Measurements from ENCODE around the gene KLK3. TPM values are rescaled to one million over a fixed set of nuclear protein-coding genes. Genes with fewer than 3 reads are reported as not detected.

Gene KLK3
- total and polyA plus RNA-seq, 2 donors (not counting 1 experiment from before 2014, with no cell fraction given): not detected

DNA sequence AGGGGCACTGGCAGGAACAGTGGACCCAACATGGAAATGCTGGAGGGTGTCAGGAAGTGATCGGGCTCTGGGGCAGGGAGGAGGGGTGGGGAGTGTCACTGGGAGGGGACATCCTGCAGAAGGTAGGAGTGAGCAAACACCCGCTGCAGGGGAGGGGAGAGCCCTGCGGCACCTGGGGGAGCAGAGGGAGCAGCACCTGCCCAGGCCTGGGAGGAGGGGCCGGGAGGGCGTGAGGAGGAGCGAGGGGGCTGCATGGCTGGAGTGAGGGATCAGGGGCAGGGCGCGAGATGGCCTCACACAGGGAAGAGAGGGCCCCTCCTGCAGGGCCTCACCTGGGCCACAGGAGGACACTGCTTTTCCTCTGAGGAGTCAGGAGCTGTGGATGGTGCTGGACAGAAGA, 22.6 kb downstream of the KLK3 start:
- Histone ChIP-seq H4K20me1 (ENCODE audit: control insufficient read depth, insufficient read depth, low read length, poor library complexity, severe bottlenecking) (no peaks in the 10 kb centered on the region), H3K27me3 (replicated peaks in 1 of 4; ENCODE audit: control extremely low read depth in 1 of 4, control insufficient read depth in 3 of 4, insufficient read depth in 4 of 4, low read length in 3 of 4) (peaks cover 0 to 10% (median 3%) of the 10 kb centered on the region in 4 experiments), H3K4me1 (ENCODE audit: control insufficient read depth in 2 of 2, insufficient read depth in 2 of 2, low read length in 2 of 2) (peaks cover 15 to 25% of the 10 kb centered on the region in 2 donors), H3K4me3 (ENCODE audit: control extremely low read depth in 1 of 5, extremely low read depth in 1 of 5, insufficient read depth in 1 of 5, low read depth in 2 of 5, low read length in 4 of 5) (no peak overlapping the region), H3K79me2 (ENCODE audit: control insufficient read depth, insufficient read depth, low read length) (no peaks in the 10 kb centered on the region), H3K27ac (ENCODE audit: low read length in 2 of 2) (no peak overlapping the region), H3K9me3 (ENCODE audit: control extremely low read depth in 1 of 3, control insufficient read depth in 2 of 3, insufficient read depth in 1 of 3, low read length in 2 of 3) (no peaks in the 10 kb centered on the region), H3K9ac (ENCODE audit: low read length) (no peak overlapping the region), H3K4me2 (replicated peaks; ENCODE audit: low read depth, low read length, poor library complexity, severe bottlenecking) (no peak overlapping the region), H3K36me3 (replicated peaks in 1 of 2; ENCODE audit: control extremely low read depth in 1 of 2, control insufficient read depth in 1 of 2, extremely low read depth in 1 of 2, insufficient read depth in 2 of 2, low read length in 1 of 2) (no peaks in the 10 kb centered on the region), H2AFZ (ENCODE audit: insufficient read depth, low read depth, low read length, poor library complexity, severe bottlenecking) (no peak overlapping the region)
- DNase-seq (no peak), ATAC-seq (ENCODE audit: low read depth) (no peak)
- TF ChIP-seq, protein P1, sequence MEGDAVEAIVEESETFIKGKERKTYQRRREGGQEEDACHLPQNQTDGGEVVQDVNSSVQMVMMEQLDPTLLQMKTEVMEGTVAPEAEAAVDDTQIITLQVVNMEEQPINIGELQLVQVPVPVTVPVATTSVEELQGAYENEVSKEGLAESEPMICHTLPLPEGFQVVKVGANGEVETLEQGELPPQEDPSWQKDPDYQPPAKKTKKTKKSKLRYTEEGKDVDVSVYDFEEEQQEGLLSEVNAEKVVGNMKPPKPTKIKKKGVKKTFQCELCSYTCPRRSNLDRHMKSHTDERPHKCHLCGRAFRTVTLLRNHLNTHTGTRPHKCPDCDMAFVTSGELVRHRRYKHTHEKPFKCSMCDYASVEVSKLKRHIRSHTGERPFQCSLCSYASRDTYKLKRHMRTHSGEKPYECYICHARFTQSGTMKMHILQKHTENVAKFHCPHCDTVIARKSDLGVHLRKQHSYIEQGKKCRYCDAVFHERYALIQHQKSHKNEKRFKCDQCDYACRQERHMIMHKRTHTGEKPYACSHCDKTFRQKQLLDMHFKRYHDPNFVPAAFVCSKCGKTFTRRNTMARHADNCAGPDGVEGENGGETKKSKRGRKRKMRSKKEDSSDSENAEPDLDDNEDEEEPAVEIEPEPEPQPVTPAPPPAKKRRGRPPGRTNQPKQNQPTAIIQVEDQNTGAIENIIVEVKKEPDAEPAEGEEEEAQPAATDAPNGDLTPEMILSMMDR (IDR thresholded peaks at IDR 0.05): no peak
- TF ChIP-seq EZH2 (IDR thresholded peaks at IDR 0.05; ENCODE audit: borderline replicate concordance, insufficient read depth, low read depth, low read length, poor library complexity, severe bottlenecking): no peak
- intact Hi-C loops (cut with micrococcal nuclease): no loop called here
- H3K4me3 Mint-ChIP-seq: no peak overlapping the region
- no peak overlapping the region for H3K27ac Mint-ChIP-seq
- ChIA-PET POLR2A (no interaction called here), CTCF (interaction anchor here (1.2 kb wide), 1 partner anchor 44 kb away, joined by 3 read pairs; no protein-coding TSS in a partner anchor)
- no peaks in the 10 kb centered on the region for H3K9me3 Mint-ChIP-seq (ENCODE audit: insufficient read depth)
- WGBS (ENCODE audit: insufficient coverage): 51% methylated on average over 8 of the region's 8 CpGs
- peaks cover 7% of the 10 kb centered on the region for H3K4me1 Mint-ChIP-seq
- peaks cover 8% of the 10 kb centered on the region for H3K27me3 Mint-ChIP-seq

DNA sequence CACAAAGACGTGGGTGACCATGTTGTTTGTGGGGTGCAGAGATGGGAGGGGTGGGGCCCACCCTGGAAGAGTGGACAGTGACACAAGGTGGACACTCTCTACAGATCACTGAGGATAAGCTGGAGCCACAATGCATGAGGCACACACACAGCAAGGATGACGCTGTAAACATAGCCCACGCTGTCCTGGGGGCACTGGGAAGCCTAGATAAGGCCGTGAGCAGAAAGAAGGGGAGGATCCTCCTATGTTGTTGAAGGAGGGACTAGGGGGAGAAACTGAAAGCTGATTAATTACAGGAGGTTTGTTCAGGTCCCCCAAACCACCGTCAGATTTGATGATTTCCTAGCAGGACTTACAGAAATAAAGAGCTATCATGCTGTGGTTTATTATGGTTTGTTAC, 24.1 kb downstream of the KLK3 start:
- Histone ChIP-seq H3K9me3 (ENCODE audit: control extremely low read depth in 1 of 3, control insufficient read depth in 2 of 3, insufficient read depth in 1 of 3, low read length in 2 of 3) (no peaks in the 10 kb centered on the region), H3K79me2 (ENCODE audit: control insufficient read depth, insufficient read depth, low read length) (no peaks in the 10 kb centered on the region), H3K9ac (ENCODE audit: low read length) (no peak overlapping the region), H3K27me3 (replicated peaks in 1 of 4; ENCODE audit: control extremely low read depth in 1 of 4, control insufficient read depth in 3 of 4, insufficient read depth in 4 of 4, low read length in 3 of 4) (peaks cover 0 to 9% (median under 1%) of the 10 kb centered on the region in 4 experiments), H3K36me3 (replicated peaks in 1 of 2; ENCODE audit: control extremely low read depth in 1 of 2, control insufficient read depth in 1 of 2, extremely low read depth in 1 of 2, insufficient read depth in 2 of 2, low read length in 1 of 2) (no peaks in the 10 kb centered on the region), H3K4me2 (replicated peaks; ENCODE audit: low read depth, low read length, poor library complexity, severe bottlenecking) (no peak overlapping the region), H4K20me1 (ENCODE audit: control insufficient read depth, insufficient read depth, low read length, poor library complexity, severe bottlenecking) (no peaks in the 10 kb centered on the region), H3K4me1 (ENCODE audit: control insufficient read depth in 2 of 2, insufficient read depth in 2 of 2, low read length in 2 of 2) (peaks cover 15 to 25% of the 10 kb centered on the region in 2 donors), H2AFZ (ENCODE audit: insufficient read depth, low read depth, low read length, poor library complexity, severe bottlenecking) (no peak overlapping the region), H3K27ac (ENCODE audit: low read length in 2 of 2) (no peak overlapping the region), H3K4me3 (ENCODE audit: control extremely low read depth in 1 of 5, extremely low read depth in 1 of 5, insufficient read depth in 1 of 5, low read depth in 2 of 5, low read length in 4 of 5) (no peak overlapping the region)
- ATAC-seq (ENCODE audit: low read depth) (no peak), DNase-seq (no peak)
- TF ChIP-seq, protein P1 (IDR thresholded peaks at IDR 0.05): no peak
- no peak for TF ChIP-seq EZH2 (IDR thresholded peaks at IDR 0.05; ENCODE audit: borderline replicate concordance, insufficient read depth, low read depth, low read length, poor library complexity, severe bottlenecking)
- Mint-ChIP-seq H3K4me3 (no peak overlapping the region), H3K27me3 (peaks cover 8% of the 10 kb centered on the region), H3K4me1 (peaks cover 7% of the 10 kb centered on the region), H3K9me3 (ENCODE audit: insufficient read depth) (no peaks in the 10 kb centered on the region), H3K27ac (no peak overlapping the region)
- POLR2A ChIA-PET: no interaction called here
- CTCF ChIA-PET: no interaction called here
- intact Hi-C loops (cut with micrococcal nuclease): no loop called here
- 85% methylated on average over 3 of the region's 5 CpGs for WGBS (ENCODE audit: insufficient coverage)
